HG03520 (cell line): Measurements from ENCODE around the gene PCDH11Y.
"Not testable (repeated sequence)": the region's sequence is repeated elsewhere in the genome, so short reads cannot be mapped to it uniquely, and the experiment has no call there.

ENCODE experiments used
- ATAC-seq: cut with Tn5 transposase; IDR thresholded peaks from one replicate; pipeline ENCODE4 v1.9.1; 2021; ENCODE audit warnings: mild to moderate bottlenecking, moderate library complexity; ENCODE audit not compliant: unreplicated experiment

The PCDH11Y gene

GRCh38 chrY:5000057-5000456, at the start of gene PCDH11Y:
PCDH11Y (plus strand) TSS chrY:5000296; CDS start chrY:5057100, 56,804 bp downstream.
- ATAC-seq, result not testable (repeated sequence)

GRCh38 chrY:4967894-4968293, 32.2 kb upstream of the PCDH11Y start:
- ATAC-seq, result not testable (repeated sequence)

- peak; percentile 100 for ATAC-seq
Observed at GRCh38 chrY:4991743-4992400, 8.2 kb upstream of the PCDH11Y start.

GRCh38 chrY:4994892-4995291, 5.2 kb upstream of the PCDH11Y start:
- not testable (repeated sequence) for ATAC-seq

GRCh38 chrY:5002476-5003184, 2.5 kb downstream of the PCDH11Y start:
- ATAC-seq, result not testable (repeated sequence)

GRCh38 chrY:5038972-5039523, 39.0 kb downstream of the PCDH11Y start:
- not testable (repeated sequence) for ATAC-seq

- not testable (repeated sequence) for ATAC-seq
Observed at GRCh38 chrY:5083017-5083416, 82.9 kb downstream of the PCDH11Y start.

GRCh38 chrY:5182998-5183397, 182.9 kb downstream of the PCDH11Y start:
- ATAC-seq, result not testable (repeated sequence)

GRCh38 chrY:5215116-5215515, 215.0 kb downstream of the PCDH11Y start:
- ATAC-seq, result not testable (repeated sequence)

GRCh38 chrY:5324931-5325330, 324.8 kb downstream of the PCDH11Y start:
- not testable (repeated sequence) for ATAC-seq

- not testable (repeated sequence) for ATAC-seq
Observed at GRCh38 chrY:5342220-5342619, 342.1 kb downstream of the PCDH11Y start.

GRCh38 chrY:5543705-5544104, 543.6 kb downstream of the PCDH11Y start:
- not testable (repeated sequence) for ATAC-seq

- not testable (repeated sequence) for ATAC-seq
Observed at GRCh38 chrY:5638589-5638988, 638.5 kb downstream of the PCDH11Y start.

GRCh38 chrY:5679265-5679664, 679.2 kb downstream of the PCDH11Y start:
- ATAC-seq, result not testable (repeated sequence)

GRCh38 chrY:5708727-5709126, 708.6 kb downstream of the PCDH11Y start:
- not testable (repeated sequence) for ATAC-seq

- ATAC-seq, result not testable (repeated sequence)
Observed at GRCh38 chrY:5709788-5710381, 709.8 kb downstream of the PCDH11Y start.

GRCh38 chrY:5761403-5761802, 761.3 kb downstream of the PCDH11Y start:
- not testable (repeated sequence) for ATAC-seq

- ATAC-seq, result not testable (repeated sequence)
Observed at GRCh38 chrY:5776485-5776884, 776.4 kb downstream of the PCDH11Y start.
